Lung (tissue), 12 donors: ENCODE results near the gene CLASP1. TPM values are rescaled to one million over a fixed set of nuclear protein-coding genes. Genes with fewer than 3 reads are reported as not detected.

Experiments used
- ATAC-seq: fragments of 200-7000 bp; cut with Tn5 transposase; one replicate; pipeline ENCODE4 v1.9.1; 2020; ENCODE audit warnings: moderate number of reproducible peaks; ENCODE audit not compliant: insufficient read depth, low FRiP score
- DNase-seq, 3 donors: peaks; one replicate each; pipeline ENCODE4 v3.0.0-alpha.2; 2013 to 2017
- H3K27ac ChIP-seq, 2 donors: one replicate each; pipeline ENCODE4 v1.5.1; 2013; ENCODE audit warnings: mild to moderate bottlenecking in 2 of 2, moderate library complexity in 2 of 2, control low read depth in 1 of 2, inconsistent platforms in 1 of 2, low read depth in 1 of 2, low read length in 1 of 2
- H3K27me3 ChIP-seq, 3 donors: one replicate each; pipeline ENCODE4 v1.5.1; 2013; ENCODE audit warnings: low read length in 2 of 3; ENCODE audit not compliant: control insufficient read depth in 3 of 3, insufficient read depth in 3 of 3
- H3K36me3 ChIP-seq, 4 donors: one replicate each; pipeline ENCODE4 v1.5.1; 2013; ENCODE audit warnings: low read length in 4 of 4, mild to moderate bottlenecking in 1 of 4, moderate library complexity in 1 of 4; ENCODE audit not compliant: control insufficient read depth in 4 of 4, insufficient read depth in 4 of 4
- H3K4me1 ChIP-seq, 5 donors: one replicate each; pipeline ENCODE4 v1.5.1; 2013; ENCODE audit warnings: low read length in 5 of 5, mild to moderate bottlenecking in 2 of 5, moderate library complexity in 1 of 5; ENCODE audit not compliant: control insufficient read depth in 5 of 5, insufficient read depth in 5 of 5
- H3K4me3 ChIP-seq: one replicate; pipeline ENCODE4 v1.5.1; 2013; ENCODE audit warnings: mild to moderate bottlenecking, control low read depth, moderate library complexity
- H3K9ac ChIP-seq, 2 donors: one replicate each; pipeline ENCODE4 v1.5.1; 2013; ENCODE audit warnings: low read length in 2 of 2, control low read depth in 1 of 2; ENCODE audit not compliant: insufficient read depth in 1 of 2
- H3K9me3 ChIP-seq, 4 donors: one replicate each; pipeline ENCODE4 v1.5.1; 2013; ENCODE audit warnings: low read length in 3 of 4, mild to moderate bottlenecking in 1 of 4, moderate library complexity in 1 of 4; ENCODE audit not compliant: control insufficient read depth in 4 of 4, insufficient read depth in 3 of 4
- CTCF ChIP-seq: IDR thresholded peaks from 2 replicates; pipeline ENCODE4 v1.5.1; 2012; ENCODE audit warnings: mild to moderate bottlenecking; ENCODE audit errors: control extremely low read depth, extremely low read depth
- WGBS, 2 donors: extraction: QIAGEN DNeasy Blood & Tissue Kit; methylation state at CpG; one replicate each; pipeline ENCODE4 v1.1.7; 2013; 5-methylcytosine and 5-hydroxymethylcytosine counted together
- polyA plus RNA-seq, 2 donors: library from polyadenylated mRNA; stranded (reverse); fragments of 200-250 nt; gene quantifications; one replicate each; pipeline ENCODE4 v1.2.1, GENCODE V29; 2013
- total RNA-seq, 2 donors: library from RNA; depleted of rRNA in 1 of 2; stranded (reverse); fragments of >200 nt in 1 of 2; gene quantifications; one replicate each; pipeline ENCODE4 v1.2.1, GENCODE V29; 2014 to 2021
- donor health status: control.
- donor health status: control.
- donor health status: Bipolar disorder and iron deficiency.
- donor health status: healthy.
- donor health status: DM: yes; HTN: yes; CAD: no.

CLASP1 gene
- total and polyA plus RNA-seq, 4 donors: 7.4 to 128 (median 30.6) TPM

GRCh38 chr2:121608967-121609366, 40.3 kb downstream of the CLASP1 start:
- 53 to 59% methylated on average over 3 of the region's 3 CpGs for WGBS, 2 donors

GRCh38 chr2:121608367-121608766, 40.9 kb downstream of the CLASP1 start:
- TF ChIP-seq CTCF: no peak
- Histone ChIP-seq H3K27ac (peak overlapping the region in 1 of 2 donors; percentile 11), H3K4me3 (no peak overlapping the region), H3K4me1 (peaks cover 0 to 35% (median 0%) of the 10 kb centered on the region in 5 donors), H3K27me3 (no peaks in the 10 kb centered on the region), H3K9ac (no peak overlapping the region), H3K9me3 (peaks cover 0 to 2% (median 0%) of the 10 kb centered on the region in 4 donors), H3K36me3 (peaks cover 0 to 8% (median 1%) of the 10 kb centered on the region in 4 donors)
- DNase-seq (peak; percentile 17 to 25 (median 18)), ATAC-seq (no peak)
- WGBS, 2 donors: 88 to 92% methylated on average over 4 of the region's 4 CpGs

More at GRCh38 chr2:121608967-121609366, 40.3 kb downstream of the CLASP1 start:
- H3K9me3 ChIP-seq: peaks cover 0 to 2% (median 0%) of the 10 kb centered on the region in 4 donors
- H3K4me1 ChIP-seq: peaks cover 0 to 36% (median 0%) of the 10 kb centered on the region in 5 donors
- TF ChIP-seq CTCF: no peak
- H3K4me3 ChIP-seq: no peak overlapping the region
- ATAC-seq (no peak), DNase-seq (no peak)
- H3K27me3 ChIP-seq: no peaks in the 10 kb centered on the region
- H3K9ac ChIP-seq: no peak overlapping the region
- H3K27ac ChIP-seq: no peak overlapping the region
- H3K36me3 ChIP-seq: peaks cover 0 to 8% (median 5%) of the 10 kb centered on the region in 4 donors

GRCh38 chr2:121605820-121606733, 43.2 kb downstream of the CLASP1 start:
- ATAC-seq (no peak), DNase-seq (no peak)
- peak overlapping the region in 1 of 2 donors; percentile 33 for H3K27ac ChIP-seq
- peaks cover 0 to 2% (median 0%) of the 10 kb centered on the region in 4 donors for H3K9me3 ChIP-seq
- no peak overlapping the region for H3K4me3 ChIP-seq
- 78 to 86% methylated on average over 11 of the region's 11 CpGs for WGBS, 2 donors
- H3K9ac ChIP-seq: no peak overlapping the region
- H3K27me3 ChIP-seq: no peaks in the 10 kb centered on the region
- peaks cover 0 to 8% (median 3%) of the 10 kb centered on the region in 4 donors for H3K36me3 ChIP-seq
- peaks cover 0 to 25% (median 0%) of the 10 kb centered on the region in 5 donors for H3K4me1 ChIP-seq
- TF ChIP-seq CTCF: no peak
